ENCODE data around the gene ZNF90.
"Not testable (repeated sequence)": the region's sequence is repeated elsewhere in the genome, so short reads cannot be mapped to it uniquely, and the experiment has no call there.

DNA sequence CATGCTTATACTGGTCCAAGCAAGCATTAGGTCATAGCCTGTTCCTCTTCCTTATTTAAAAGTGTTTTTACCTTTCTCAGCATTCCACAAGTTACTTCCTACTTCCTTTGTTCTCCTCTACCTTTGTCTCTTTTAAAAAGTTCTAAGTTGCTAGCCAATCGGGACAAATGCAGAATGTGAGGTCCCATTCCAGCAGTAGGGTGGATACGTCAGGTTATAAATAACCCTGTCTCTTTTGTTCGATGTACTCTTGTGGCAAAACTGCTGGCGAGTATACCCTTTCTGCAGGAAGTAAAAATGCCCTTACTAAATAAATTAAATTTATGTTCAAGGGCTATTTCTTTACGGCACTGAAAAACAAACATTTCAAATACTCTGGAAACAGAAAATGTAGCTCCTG, 32.1 kb upstream of the ZNF90 start:
- TF ChIP-seq, protein P1, sequence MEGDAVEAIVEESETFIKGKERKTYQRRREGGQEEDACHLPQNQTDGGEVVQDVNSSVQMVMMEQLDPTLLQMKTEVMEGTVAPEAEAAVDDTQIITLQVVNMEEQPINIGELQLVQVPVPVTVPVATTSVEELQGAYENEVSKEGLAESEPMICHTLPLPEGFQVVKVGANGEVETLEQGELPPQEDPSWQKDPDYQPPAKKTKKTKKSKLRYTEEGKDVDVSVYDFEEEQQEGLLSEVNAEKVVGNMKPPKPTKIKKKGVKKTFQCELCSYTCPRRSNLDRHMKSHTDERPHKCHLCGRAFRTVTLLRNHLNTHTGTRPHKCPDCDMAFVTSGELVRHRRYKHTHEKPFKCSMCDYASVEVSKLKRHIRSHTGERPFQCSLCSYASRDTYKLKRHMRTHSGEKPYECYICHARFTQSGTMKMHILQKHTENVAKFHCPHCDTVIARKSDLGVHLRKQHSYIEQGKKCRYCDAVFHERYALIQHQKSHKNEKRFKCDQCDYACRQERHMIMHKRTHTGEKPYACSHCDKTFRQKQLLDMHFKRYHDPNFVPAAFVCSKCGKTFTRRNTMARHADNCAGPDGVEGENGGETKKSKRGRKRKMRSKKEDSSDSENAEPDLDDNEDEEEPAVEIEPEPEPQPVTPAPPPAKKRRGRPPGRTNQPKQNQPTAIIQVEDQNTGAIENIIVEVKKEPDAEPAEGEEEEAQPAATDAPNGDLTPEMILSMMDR (conservative IDR thresholded peaks at IDR 0.05; ENCODE audit: low read depth, low read length) = not testable (repeated sequence)
- TF ChIP-seq EZH2 (IDR thresholded peaks at IDR 0.05; ENCODE audit: low read length, unreplicated experiment) = not testable (repeated sequence)
